Measurements from ENCODE around the gene CYP26B1. TPM values are rescaled to one million over a fixed set of nuclear protein-coding genes. Genes with fewer than 3 reads are reported as not detected.
A peak's percentile ranks its signal among the peaks of the same experiment; 100 is the strongest.

The CYP26B1 gene
- total and polyA plus RNA-seq, 4 donors, result 1.1 to 4.7 (median 2.4) TPM

GRCh38 chr2:72115110-72116080, 32.3 kb downstream of the CYP26B1 start:
- no peak overlapping the region for H3K9ac ChIP-seq (ENCODE audit: insufficient read depth in 1 of 2, low read length in 2 of 2)
- no peak for TF ChIP-seq CTCF (IDR thresholded peaks at IDR 0.05; ENCODE audit: control extremely low read depth, extremely low read depth)
- H3K27ac ChIP-seq (ENCODE audit: low read depth in 1 of 2, low read length in 1 of 2), result no peak overlapping the region
- no peaks in the 10 kb centered on the region for H3K36me3 ChIP-seq (ENCODE audit: control insufficient read depth in 4 of 4, insufficient read depth in 4 of 4, low read length in 4 of 4)
- H3K9me3 ChIP-seq (ENCODE audit: control insufficient read depth in 4 of 4, insufficient read depth in 3 of 4, low read length in 3 of 4), result no peaks in the 10 kb centered on the region
- peaks cover 0 to 2% (median 0%) of the 10 kb centered on the region in 5 donors for H3K4me1 ChIP-seq (ENCODE audit: control insufficient read depth in 5 of 5, insufficient read depth in 5 of 5, low read length in 5 of 5)
- no peaks in the 10 kb centered on the region for H3K27me3 ChIP-seq (ENCODE audit: control insufficient read depth in 3 of 3, insufficient read depth in 3 of 3, low read length in 2 of 3)
- ATAC-seq (ENCODE audit: insufficient read depth, low FRiP score) (peak; percentile 81), DNase-seq (peak in 1 of 3 donors; percentile 23)
- H3K4me3 ChIP-seq, result no peak overlapping the region
- WGBS, 2 donors, result 58 to 78% methylated on average over 18 of the region's 18 CpGs

GRCh38 chr2:72114693-72115051, 33.0 kb downstream of the CYP26B1 start:
- Histone ChIP-seq H3K27me3 (ENCODE audit: control insufficient read depth in 3 of 3, insufficient read depth in 3 of 3, low read length in 2 of 3) (no peaks in the 10 kb centered on the region), H3K9ac (ENCODE audit: insufficient read depth in 1 of 2, low read length in 2 of 2) (no peak overlapping the region), H3K27ac (ENCODE audit: low read depth in 1 of 2, low read length in 1 of 2) (no peak overlapping the region), H3K4me1 (ENCODE audit: control insufficient read depth in 5 of 5, insufficient read depth in 5 of 5, low read length in 5 of 5) (peaks cover 0 to 2% (median 0%) of the 10 kb centered on the region in 5 donors), H3K9me3 (ENCODE audit: control insufficient read depth in 4 of 4, insufficient read depth in 3 of 4, low read length in 3 of 4) (no peaks in the 10 kb centered on the region), H3K4me3 (no peak overlapping the region), H3K36me3 (ENCODE audit: control insufficient read depth in 4 of 4, insufficient read depth in 4 of 4, low read length in 4 of 4) (no peaks in the 10 kb centered on the region)
- DNase-seq, result no peak
- WGBS, 2 donors, result 91 to 93% methylated on average over 11 of the region's 11 CpGs
- no peak for ATAC-seq (ENCODE audit: insufficient read depth, low FRiP score)
- TF ChIP-seq CTCF (IDR thresholded peaks at IDR 0.05; ENCODE audit: control extremely low read depth, extremely low read depth), result no peak

GRCh38 chr2:72113847-72114692, 33.6 kb downstream of the CYP26B1 start:
- H3K9me3 ChIP-seq (ENCODE audit: control insufficient read depth in 4 of 4, insufficient read depth in 3 of 4, low read length in 3 of 4), result peaks cover 0 to 2% (median 0%) of the 10 kb centered on the region in 4 donors
- no peak for TF ChIP-seq CTCF (IDR thresholded peaks at IDR 0.05; ENCODE audit: control extremely low read depth, extremely low read depth)
- DNase-seq (no peak), ATAC-seq (ENCODE audit: insufficient read depth, low FRiP score) (no peak)
- 91 to 92% methylated on average over 15 of the region's 15 CpGs for WGBS, 2 donors
- H3K4me1 ChIP-seq (ENCODE audit: control insufficient read depth in 5 of 5, insufficient read depth in 5 of 5, low read length in 5 of 5), result peaks cover 0 to 2% (median 0%) of the 10 kb centered on the region in 5 donors
- H3K36me3 ChIP-seq (ENCODE audit: control insufficient read depth in 4 of 4, insufficient read depth in 4 of 4, low read length in 4 of 4), result no peaks in the 10 kb centered on the region
- no peak overlapping the region for H3K9ac ChIP-seq (ENCODE audit: insufficient read depth in 1 of 2, low read length in 2 of 2)
- H3K27ac ChIP-seq (ENCODE audit: low read depth in 1 of 2, low read length in 1 of 2), result no peak overlapping the region
- H3K27me3 ChIP-seq (ENCODE audit: control insufficient read depth in 3 of 3, insufficient read depth in 3 of 3, low read length in 2 of 3), result peaks cover 0 to 3% (median under 1%) of the 10 kb centered on the region in 3 donors
- no peak overlapping the region for H3K4me3 ChIP-seq
